HT1080 (cell line): ENCODE data around the gene POLA1. TPM values are rescaled to one million over a fixed set of nuclear protein-coding genes. Genes with fewer than 3 reads are reported as not detected.

Experiments
- DNase-seq: peaks from one replicate; pipeline ENCODE4 v3.0.0-alpha.2; 2015; ENCODE audit warnings: low read depth
- total RNA-seq: library from RNA; depleted of rRNA; stranded (reverse); fragments of >200 nt; shearing (Covaris generic); gene quantifications from 2 replicates; pipeline ENCODE4 v1.2.3, GENCODE V29; 2014

Gene POLA1
- total RNA-seq, 1 experiment from 2014 or later: 19.7 TPM

DNA sequence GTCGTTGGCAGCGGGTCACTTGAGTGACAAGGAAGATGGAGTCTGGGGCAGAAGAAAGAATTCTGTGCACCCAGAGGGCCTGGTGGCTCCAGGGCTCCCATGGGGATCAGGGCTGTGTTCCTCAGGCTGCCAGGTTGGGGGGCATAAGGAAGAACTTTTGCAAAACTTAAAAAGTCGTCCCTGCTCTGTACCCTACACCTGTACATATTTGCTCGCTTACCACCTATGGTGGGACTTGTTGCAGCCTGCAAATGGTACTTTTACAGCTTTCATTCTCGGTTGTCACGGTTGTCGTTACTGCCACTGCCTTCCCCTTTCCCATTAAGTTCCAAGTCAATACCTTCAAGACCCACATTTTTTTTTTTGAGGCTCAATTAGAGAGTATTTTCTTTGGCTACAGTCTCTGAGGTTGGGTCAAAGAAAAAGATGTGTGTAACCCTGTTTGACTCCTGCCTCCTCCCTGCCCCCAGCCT, 312.9 kb downstream of the POLA1 start:
- DNase-seq: no peak

DNA sequence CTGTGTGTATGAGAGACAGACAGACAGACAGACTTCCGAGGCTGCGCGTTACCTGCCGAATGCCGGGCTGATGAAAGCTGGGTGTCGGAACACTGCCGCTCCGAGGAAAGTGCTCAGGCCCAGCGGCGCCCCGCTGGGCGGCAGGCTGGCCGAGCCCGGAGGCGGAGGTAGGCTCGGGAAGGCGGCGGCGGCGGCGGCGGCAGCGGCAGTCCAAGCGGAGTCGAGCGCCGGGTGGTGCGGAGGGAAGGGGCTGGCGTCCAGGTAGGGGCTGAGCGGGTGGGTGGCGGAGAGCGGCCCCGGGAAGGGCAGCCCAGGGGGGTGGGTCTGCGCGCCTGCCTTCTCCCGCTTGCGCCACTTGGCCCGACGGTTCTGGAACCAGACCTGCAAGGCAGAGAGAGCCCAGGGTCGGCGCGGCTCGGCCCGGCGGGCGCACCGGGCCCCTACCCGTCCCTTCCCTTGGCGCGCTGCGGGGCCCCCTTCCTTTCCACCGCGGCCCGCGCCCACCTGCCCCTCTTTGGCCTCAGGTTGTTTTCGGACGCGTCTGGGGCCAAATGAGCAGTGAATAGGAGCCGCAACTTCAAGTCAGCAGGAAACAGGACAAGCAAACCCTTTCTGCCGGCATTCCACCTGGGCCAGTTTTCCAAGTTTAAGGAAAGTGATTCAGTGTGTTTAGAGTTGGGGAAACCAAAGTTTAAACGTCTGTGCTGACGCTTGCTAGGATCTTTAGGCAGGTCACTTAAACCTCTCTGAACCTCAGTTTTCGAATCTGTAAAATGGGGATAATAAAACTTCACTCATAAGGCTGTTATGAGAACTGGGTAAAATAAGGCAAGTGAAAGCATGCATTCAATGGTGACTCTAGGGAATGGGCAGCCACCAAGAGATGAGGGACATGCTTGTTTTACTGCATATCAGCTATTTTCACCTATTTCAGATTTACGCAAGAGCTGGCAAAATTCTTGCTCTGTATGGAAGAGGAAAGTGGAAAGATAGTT, 313.6 kb downstream of the POLA1 start:
- DNase-seq: no peak

DNA sequence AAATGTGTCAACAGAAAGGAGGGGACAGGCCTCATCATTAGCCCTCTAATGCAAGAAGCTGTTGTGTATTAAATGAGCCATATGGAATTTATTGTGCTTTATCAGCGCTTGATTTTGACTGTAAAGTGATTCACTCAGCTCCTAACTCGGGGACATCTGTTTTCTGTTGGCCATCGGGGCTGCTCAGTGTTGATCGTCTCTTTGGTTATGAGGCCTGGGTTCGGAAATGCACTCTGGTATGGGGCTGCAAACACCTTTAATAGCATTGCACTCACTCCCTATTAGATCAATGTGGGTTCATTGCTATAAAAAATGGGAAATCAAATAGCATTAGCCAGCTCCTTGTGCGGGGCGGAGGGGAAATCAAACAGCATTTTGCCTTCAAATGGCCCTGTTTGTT, 315.7 kb downstream of the POLA1 start:
- no peak for DNase-seq

DNA sequence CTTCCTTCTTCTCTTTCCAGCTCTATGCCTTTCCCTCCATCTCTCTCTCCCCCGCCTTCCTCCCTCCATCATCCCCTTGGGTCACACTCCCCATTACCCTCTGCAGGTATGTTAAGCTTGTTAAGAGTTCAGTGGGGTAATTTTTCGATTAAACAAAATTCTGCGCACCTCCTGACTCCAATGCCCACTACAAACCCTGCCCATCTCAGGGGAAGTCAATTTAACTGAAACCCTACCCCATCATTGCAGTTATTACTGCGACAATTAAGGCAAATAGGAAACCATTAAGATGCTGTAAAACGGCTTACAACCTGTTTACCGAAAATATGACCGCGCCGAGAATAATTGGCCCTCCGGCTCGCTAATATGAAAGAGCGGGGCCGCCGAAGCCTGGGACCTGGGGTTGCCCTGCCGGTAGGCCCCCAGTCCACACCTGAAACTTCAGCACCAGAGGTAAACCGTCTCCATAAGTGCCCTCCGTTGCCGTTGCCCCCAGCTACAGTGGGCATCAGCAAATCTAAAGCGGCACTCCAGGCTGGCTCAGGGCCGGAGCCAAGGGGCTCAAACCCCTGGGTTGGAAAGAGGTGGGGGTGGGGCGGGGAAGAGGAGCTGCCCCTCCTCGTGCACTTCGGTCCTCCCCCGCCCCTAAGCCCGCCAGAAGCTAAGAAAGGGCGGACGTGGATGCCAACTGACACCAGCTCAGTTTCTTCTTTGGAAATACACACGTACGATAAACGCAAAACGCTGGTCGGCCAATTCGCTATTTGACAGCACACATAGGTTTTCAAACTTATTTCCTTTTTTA, 317.3 kb downstream of the POLA1 start:
- no peak for DNase-seq

DNA sequence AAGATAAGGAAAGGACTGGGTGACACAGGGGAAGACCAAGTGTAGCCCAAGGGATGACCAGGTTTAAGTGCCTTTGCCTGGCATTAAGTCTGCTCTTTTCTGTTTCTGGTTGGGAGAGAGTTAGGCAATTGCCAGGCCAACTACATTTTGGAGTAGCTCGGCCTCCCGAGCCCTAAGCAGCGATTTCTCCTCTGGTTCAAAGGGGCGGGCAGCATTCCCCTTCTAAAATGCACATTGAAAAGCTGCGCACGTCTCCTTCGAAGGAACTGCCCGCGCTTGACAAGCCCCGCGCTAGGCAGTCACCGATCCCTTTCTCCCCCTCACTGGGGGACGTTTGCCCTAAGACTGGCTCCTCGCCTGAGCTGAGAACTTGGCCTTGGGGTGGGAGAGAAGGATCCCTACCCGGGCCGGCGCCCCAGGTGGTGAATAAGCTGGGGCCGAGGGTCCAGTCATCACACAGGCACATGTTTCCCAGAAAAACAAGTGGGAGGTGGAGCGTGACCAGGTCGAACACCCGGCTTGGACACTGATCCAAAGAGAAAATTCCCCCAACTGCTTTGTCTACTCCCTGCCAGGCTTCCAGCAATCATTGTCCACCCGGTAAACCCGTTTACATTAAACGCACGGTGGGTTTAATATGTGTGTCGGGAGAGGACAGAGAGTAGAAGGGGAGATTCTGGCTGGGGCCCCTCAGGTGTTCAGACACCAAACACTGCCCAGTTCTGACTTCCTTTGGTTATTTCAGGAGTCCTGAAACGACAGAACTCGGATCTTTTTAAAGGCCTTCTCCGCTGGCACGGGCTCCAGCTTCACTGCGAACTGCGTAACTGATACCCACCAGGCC, 318.1 kb downstream of the POLA1 start:
- no peak for DNase-seq

DNA sequence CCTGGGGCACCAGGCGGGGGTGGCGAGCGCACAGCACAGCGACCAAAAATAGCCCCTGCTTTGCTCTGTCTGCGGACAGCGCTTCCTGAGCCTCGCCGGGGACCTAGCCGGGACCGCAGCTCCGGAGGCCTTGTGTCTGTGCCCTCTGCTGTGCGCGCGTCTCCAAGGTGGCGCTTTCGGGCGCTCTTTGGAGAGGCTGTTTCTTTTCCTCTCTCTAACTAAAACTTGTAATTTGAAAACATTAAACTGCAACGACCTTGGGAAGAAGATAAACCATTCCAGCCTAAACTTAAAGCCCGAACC, 318.7 kb downstream of the POLA1 start:
- no peak for DNase-seq

DNA sequence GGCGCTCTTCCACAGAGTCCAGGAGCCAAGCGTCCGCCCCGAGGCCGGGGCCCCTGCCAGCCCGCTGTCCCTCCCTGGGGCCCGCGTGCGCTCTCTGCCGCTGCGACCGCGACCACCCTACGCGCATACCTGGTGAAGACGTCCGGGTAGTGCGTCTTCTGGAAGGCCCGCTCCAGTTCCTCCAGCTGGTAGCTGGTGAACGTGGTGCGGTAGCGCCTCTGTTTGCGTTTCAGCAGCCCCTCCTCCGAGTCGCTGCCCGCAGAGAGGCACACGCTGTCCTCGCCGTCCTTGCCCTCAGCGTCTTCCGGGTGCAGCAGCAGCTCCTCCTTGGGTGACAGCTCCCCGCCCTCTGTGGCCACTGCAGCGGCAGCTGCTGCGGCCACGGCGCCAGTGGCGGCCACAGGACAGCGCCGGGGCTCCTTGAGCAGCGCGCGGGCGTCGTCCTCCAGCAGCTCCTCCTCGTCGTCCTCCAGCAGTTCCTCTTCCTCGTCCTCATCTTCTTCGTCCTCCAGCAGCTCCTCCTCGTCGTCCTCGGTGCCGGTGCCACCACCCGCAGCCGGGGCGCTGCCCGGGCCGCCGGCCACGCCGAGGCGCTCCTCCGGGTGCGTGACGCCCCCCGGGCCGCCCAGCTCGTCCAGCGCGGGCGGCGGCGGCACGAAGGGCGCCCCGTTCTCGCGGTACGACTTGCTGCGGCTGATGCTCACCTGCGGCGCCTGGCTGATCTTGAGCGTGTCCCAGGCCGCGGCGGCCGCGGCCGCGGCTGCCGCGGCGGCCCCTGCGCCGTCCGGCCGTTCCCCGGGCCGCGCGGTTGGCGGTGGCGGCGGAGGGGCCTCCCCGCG, 319.3 kb downstream of the POLA1 start:
- DNase-seq: peak; percentile 1

DNA sequence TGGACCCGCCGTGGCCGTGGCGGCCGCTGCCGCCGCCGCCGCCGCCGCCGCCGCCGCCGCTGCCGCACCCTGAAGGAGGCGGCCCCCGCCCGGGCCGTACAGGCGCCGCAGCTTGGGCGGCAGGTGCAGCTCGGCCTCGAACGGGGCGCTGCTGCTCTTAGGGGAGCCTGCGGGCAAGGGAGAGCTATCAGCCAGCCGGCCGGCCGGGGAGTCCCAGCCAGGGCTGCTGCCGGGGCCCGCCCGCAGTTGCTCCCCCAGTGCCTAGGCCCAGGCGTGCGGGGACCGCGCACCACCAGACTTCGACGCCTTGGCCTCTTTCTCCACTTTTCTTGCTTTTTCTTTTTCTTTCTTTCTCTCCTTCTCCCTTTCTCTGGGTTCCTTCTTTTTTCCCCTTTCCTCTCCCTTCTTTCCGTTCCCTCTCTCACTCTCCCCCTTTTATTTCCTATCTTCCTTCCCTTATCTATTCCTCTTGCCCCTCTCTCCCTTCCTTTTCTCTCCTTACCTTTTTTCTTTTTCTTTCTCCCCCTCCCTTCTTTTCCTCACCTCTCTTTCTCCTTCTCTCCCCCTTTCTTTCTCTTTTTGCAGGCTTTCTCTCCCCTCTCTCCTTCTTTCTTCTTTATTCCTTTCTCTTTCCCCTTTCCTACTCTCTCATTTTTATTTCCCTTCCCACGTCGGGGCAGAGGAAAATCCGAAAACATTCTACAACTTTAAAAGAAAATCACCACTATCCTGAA, 320.1 kb downstream of the POLA1 start:
- no peak for DNase-seq

DNA sequence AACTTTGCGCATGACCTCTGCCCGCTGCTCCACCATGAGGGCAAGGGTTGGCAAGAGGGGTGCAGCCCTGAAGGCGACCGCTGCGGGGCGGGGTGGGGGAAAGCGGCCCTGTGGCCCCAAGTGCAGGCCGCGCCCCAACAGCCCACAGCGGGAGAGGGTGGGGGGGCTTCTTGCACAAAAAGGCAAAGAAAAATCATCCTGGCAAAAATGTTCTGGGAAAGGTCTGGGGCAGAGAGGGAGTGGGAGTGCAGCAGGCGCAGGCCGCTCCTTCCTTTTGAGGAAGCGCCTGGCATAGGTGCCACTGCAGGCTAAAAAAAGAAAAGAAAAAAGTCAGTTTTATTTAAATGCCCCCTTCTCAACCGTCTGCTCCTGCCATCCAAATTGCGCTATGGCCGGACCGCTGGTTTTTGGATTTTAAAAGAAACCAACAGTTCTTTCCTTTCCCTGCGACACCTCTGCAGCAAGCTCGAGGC, 320.7 kb downstream of the POLA1 start:
- DNase-seq: no peak

DNA sequence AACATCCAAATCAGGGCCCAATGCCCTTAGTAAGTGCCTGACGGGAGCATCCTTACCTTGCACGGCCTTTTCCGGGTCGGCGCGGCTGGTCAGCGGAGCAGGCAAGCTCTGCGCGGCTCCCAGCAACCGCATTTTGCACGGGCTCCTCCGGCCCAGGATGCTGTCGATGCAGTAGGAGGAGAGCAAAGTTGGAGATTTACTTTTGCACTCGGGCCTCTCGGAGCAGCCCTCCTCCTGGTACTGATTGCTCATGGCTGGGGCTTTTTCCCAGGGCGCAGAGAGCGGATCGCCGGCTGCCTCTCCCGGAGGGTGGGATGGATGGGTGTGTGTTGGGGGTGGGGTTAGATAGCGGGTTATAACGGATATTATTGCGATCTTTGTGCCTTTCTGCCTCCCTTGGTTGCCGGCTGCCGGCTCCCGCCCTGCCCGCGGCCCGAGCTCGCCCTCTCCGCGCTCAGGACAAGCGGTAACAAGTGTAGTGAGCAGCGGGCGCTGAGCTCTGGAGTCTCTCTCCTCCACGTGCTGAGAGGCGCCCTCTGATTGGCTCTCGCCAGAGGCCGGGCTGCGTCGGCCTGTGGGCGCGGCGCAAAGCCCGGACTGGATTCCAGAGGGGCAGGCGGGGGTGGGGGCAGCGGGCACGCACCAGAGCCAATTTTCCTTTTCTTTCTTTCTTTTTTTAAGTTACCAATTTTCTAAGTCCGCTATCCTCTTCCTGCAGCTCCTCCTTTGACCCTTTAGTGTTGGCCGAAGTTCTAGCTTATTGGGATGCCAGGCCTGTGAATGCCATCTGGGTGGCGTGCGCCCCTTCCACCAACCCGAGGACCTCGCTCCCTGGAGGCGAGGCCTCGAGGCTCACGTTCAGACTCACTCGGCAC, 322.0 kb downstream of the POLA1 start, which contains the start of gene ARX:
ARX (minus strand) TSS at position 480 of the 875 bp plus-strand sequence; CDS start at position 252, 228 bp downstream.
- DNase-seq: no peak

DNA sequence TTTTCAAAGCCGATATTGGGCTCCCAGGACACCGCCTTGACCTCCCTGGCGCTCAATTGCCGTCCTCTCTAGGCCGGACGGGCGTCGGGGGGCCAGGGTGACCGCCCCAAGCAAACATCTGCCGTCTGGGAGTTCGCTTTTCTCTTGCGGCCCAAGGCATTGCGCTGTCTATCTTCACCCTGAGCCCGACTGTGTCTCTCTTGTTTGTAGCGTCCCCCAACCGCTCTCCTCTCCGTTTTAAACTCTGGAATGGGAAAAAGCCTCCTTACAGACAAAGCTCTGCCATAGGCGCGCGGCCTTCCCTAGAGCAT, 322.6 kb downstream of the POLA1 start:
- DNase-seq: no peak

DNA sequence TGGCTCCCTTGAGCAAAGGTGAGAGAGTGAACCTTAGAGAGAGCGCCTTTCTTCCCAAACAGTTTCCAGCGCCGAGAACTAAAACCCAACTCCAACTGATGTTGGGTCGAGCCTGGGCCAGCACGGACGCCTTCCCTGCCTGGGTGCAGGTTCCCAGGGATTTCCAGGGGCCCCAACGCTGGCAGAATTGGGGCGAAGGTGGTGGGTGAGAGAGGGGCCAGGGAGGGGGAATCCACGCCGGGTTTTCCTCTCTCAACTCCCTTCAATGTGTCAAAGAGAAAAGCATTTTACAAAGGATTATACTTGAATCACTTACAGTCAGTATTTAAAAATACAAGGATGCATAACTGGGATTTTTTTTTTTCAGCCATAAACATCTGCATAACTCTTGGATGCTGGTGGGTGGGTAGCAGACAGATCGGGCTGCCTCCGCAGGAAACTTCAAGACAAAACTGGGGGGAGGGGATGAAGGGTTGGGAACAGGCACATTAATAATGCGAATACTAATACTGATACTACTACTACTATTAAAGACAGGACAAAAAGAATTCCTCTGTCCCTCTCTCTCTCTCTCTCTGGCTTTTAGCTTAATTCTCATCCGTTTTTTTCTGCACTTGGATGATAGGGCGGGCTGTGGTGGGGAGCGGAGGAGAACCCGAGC, 323.4 kb downstream of the POLA1 start:
- DNase-seq: no peak

DNA sequence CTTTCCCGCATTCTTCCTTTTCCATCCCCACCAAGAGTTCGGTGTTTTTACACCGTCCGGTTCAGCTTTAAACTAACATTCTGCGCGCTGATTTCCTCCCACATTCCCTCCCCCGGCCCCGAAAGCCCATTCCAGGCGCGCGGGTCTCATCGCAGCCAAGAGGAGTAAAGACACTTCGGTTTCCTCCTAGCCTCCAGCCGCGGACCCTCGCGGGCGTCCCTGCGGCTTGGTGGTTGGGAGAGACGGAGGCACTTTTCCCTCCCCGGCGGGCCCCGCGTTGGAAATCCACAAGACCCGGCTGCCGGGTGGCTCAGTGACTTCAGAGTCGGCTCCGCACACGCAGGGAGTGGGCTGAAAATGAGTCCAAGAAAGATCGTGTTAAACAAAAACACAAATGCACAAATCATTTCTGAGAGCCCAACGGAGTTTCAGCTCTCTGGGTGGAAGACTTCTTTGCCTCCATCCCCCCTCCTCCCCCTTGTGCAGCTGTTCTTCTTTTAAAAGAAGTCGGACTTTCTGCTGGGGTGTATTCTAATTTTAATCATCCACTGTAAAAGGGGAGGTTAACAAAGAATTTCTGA, 324.0 kb downstream of the POLA1 start:
- no peak for DNase-seq

DNA sequence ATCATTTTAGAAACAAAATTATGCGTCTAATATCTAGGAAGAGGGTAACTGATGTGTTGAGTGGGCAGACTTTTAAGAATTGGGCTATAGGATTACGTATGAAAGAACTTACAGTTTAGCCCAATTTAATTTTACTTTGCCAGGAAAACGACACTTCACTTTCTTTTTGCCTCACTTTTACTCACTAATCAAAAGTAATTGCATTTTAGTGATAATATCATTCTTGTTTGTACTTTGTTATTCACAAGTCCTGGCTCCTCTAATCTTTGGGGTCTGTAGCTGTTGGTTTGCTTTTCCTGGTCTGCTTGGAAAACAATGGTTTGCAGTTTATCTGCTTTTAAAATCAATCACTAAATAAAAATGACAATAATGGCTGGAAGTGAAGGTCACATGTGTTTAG, 325.0 kb downstream of the POLA1 start:
- DNase-seq: no peak

DNA sequence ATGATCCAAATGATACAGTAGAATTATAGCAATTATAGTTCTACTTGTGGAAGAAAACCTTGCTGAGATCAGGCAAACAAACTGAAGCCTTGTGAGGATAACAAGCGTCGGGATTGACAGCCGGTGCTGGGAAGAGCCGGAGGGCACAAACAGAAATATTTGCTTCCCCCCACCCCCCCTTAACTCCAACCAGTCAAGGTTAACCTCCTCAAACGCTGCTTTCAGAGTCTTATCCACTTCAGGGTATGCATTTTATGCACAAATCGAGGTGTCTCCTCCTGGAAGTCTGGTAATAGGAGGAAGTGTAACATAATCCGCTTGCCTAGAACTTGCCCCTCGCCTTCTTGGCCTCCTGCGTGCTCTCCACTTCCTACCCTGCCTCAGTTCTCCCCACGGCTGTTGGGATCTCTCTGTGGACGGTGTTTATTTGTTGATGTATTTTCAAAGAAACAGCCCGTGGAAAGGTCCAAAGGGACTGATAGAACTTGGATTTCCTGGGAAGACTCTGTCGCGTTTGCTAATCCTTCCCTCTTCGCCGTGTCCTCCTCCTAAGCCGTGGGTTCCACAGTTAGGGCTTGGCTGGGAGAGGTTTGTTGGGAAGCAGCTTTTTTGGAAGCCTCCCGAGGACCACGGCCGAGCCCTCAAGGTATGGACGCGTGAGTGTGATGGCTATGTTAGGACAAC, 326.1 kb downstream of the POLA1 start:
- DNase-seq: no peak

DNA sequence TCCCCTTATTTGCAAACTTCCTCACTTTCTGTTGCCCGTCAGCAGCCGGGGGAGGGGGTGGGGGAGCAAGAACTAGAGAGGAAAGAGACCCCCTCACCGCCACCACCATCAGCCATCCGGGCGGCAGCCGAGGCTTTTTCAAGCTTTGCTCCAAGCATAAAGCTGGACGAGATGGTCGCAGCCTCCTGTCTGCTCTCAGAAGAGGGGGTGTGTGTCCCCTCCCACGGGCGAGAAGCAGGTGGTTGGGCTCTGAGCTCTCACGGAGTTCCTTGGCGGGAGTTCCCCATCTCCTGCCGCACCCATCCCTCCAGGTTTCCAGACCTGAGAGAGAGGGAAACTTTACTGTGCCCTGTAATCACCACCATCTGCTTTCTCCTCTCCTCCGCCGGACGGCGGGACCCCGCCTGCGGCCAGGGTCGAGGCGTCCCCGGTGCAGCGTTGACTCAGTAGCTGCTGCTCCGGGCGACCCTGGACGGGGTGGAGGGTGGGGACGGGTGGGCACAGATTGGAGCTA, 326.7 kb downstream of the POLA1 start:
- no peak for DNase-seq

DNA sequence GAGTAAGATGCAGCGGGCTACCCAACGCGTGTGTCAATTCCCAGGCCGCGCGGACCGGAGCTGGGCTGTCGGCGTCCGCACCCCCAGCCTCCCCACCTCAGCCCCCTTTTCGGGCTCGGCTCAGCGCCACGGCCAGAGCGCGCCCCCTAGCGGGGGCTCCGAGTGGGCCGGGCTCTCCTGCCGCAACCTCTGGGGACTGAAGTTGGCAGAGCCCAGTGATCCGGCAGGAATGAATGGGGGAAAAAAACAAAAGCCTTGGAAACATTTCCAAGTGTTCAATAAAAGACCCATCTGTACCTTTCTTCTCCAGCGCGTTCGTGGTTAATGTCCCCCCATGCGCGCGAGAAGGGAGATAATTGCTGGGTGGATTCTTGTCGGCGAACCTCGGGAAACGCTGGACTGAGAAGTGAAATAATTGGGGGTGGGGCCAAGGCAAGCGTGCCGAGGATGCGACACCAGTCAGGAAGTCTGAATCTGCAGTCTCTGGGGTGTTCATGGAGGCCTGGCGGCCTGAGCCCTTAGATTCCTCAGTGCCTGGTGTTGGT, 327.3 kb downstream of the POLA1 start:
- no peak for DNase-seq
